SK-N-SH treated with all-trans-retinoic acid at 6 μM for 48 hours (cell line): Measurements from ENCODE around the gene SGK1.

Source experiments
- ATAC-seq: fragments of 200-7000 bp; cut with Tn5 transposase; 3 replicates; pipeline ENCODE4 v1.9.1; 2020; ENCODE audit warnings: mild to moderate bottlenecking, moderate library complexity
- ARNTL ChIP-seq: fragments of 450-650 bp; formaldehyde crosslinking; IDR thresholded peaks from 2 replicates; pipeline ENCODE4 v1.5.0; 2020; ENCODE audit warnings: low read depth, mild to moderate bottlenecking, moderate library complexity, borderline replicate concordance
- BACH2 ChIP-seq: fragments of 250-450 bp; sonication (Bioruptor Pico); IDR thresholded peaks from 2 replicates; pipeline ENCODE4 v1.9.0; 2021; ENCODE audit warnings: mild to moderate bottlenecking, borderline replicate concordance
- CSDC2 ChIP-seq: fragments of 250-450 bp; sonication (Bioruptor Pico); IDR thresholded peaks from 2 replicates; pipeline ENCODE4 v1.5.0; 2020; ENCODE audit warnings: mild to moderate bottlenecking, moderate library complexity
- ESRRG ChIP-seq: fragments of 250-450 bp; sonication (Bioruptor Pico); IDR thresholded peaks from 2 replicates; pipeline ENCODE4 v1.6.1; 2021; ENCODE audit warnings: mild to moderate bottlenecking
- GLIS3 ChIP-seq: fragments of 250-450 bp; sonication (Bioruptor Pico); IDR thresholded peaks from 2 replicates; pipeline ENCODE4 v1.5.0; 2020; ENCODE audit warnings: mild to moderate bottlenecking, moderate library complexity
- ISL1 ChIP-seq: fragments of 250-450 bp; sonication (Bioruptor Pico); IDR thresholded peaks from 2 replicates; pipeline ENCODE4 v2.1.2; 2022; ENCODE audit warnings: mild to moderate bottlenecking, moderate library complexity
- OSR1 ChIP-seq: fragments of 250-450 bp; sonication (Bioruptor Pico); IDR thresholded peaks from 2 replicates; pipeline ENCODE4 v1.8.0; 2022; ENCODE audit warnings: moderate library complexity, mild to moderate bottlenecking, inconsistent platforms
- PATZ1 ChIP-seq: fragments of 250-450 bp; sonication (Bioruptor Pico); IDR thresholded peaks from 2 replicates; pipeline ENCODE4 v1.8.0; 2020; ENCODE audit warnings: mild to moderate bottlenecking, moderate library complexity, borderline replicate concordance
- POU6F1 ChIP-seq: fragments of 250-450 bp; sonication (Bioruptor Pico); IDR thresholded peaks from 2 replicates; pipeline ENCODE4 v1.8.0; 2021; ENCODE audit warnings: low read depth, mild to moderate bottlenecking, moderate library complexity, borderline replicate concordance
- PPARA ChIP-seq: fragments of 250-450 bp; sonication (Bioruptor Pico); IDR thresholded peaks from 2 replicates; pipeline ENCODE4 v1.5.0; 2020; ENCODE audit warnings: mild to moderate bottlenecking, borderline replicate concordance
- RARB ChIP-seq: fragments of 250-450 bp; sonication (Bioruptor Pico); IDR thresholded peaks from 2 replicates; pipeline ENCODE4 v1.8.0; 2021; ENCODE audit warnings: mild to moderate bottlenecking, moderate library complexity
- SNAI2 ChIP-seq: fragments of 250-450 bp; sonication (Bioruptor Pico); IDR thresholded peaks from 2 replicates; pipeline ENCODE4 v1.5.0; 2020; ENCODE audit warnings: mild to moderate bottlenecking, moderate library complexity
- TCF4 ChIP-seq: fragments of 250-450 bp; sonication (Bioruptor Pico); IDR thresholded peaks from 2 replicates; pipeline ENCODE4 v1.8.0; 2021; ENCODE audit warnings: mild to moderate bottlenecking, moderate library complexity, borderline replicate concordance
- TOX ChIP-seq: fragments of 250-450 bp; sonication (Bioruptor Pico); IDR thresholded peaks from 2 replicates; pipeline ENCODE4 v1.8.0; 2021; ENCODE audit warnings: mild to moderate bottlenecking, moderate library complexity, borderline replicate concordance
- TSHZ2 ChIP-seq: fragments of 250-450 bp; sonication (Bioruptor Pico); IDR thresholded peaks from 2 replicates; pipeline ENCODE4 v1.5.0; 2020; ENCODE audit warnings: mild to moderate bottlenecking, moderate library complexity
- ZFP3 ChIP-seq: fragments of 250-450 bp; sonication (Bioruptor Pico); IDR thresholded peaks from 2 replicates; pipeline ENCODE4 v1.5.0; 2020; ENCODE audit warnings: mild to moderate bottlenecking, moderate library complexity
- ZFP30 ChIP-seq: fragments of 450-650 bp; formaldehyde crosslinking; IDR thresholded peaks from 2 replicates; pipeline ENCODE4 v1.5.0; 2022; ENCODE audit warnings: mild to moderate bottlenecking, moderate library complexity
- ZNF565 ChIP-seq: fragments of 450-650 bp; formaldehyde crosslinking; conservative IDR thresholded peaks from 2 replicates; pipeline ENCODE4 v1.5.0; 2020; ENCODE audit warnings: low read depth, mild to moderate bottlenecking, moderate library complexity
- ZNF70 ChIP-seq: fragments of 450-650 bp; formaldehyde crosslinking; IDR thresholded peaks from 2 replicates; pipeline ENCODE4 v1.5.0; 2020; ENCODE audit warnings: mild to moderate bottlenecking, moderate library complexity
- ZNF8 ChIP-seq: fragments of 450-650 bp; formaldehyde crosslinking; IDR thresholded peaks from 2 replicates; pipeline ENCODE4 v1.5.0; 2020; ENCODE audit warnings: mild to moderate bottlenecking, moderate library complexity
- TF ChIP-seq, protein P1 (sequence below): fragments of 250-450 bp; sonication (Bioruptor Pico); IDR thresholded peaks from 2 replicates; pipeline ENCODE4 v1.5.1; 2020; ENCODE audit warnings: low read depth, mild to moderate bottlenecking, moderate library complexity

The SGK1 gene

DNA sequence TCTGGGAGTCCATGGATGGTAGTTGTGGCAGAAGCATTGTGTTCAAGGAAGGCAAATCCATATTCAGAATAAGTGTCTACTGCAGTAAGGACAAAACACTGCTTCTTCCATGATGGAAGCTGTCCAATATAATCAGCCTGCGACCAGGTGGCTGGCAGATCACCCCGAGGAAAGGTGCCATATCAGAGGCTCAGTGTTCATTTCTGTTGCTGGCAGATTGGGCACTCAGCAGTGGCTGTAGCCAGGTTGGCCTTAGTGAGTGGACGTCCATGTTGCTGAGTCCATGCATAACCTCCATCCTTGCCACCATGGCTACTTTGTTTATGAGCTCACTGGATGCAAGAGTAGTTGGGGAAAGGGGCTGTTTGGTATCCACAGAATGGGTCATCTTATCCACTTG lies 130.2 kb downstream of the SGK1 start:
- TF ChIP-seq TCF4 (CRISPR knock-in tag), result no peak
- TF ChIP-seq ESRRG (CRISPR knock-in tag), result no peak
- TF ChIP-seq ZFP30 (CRISPR knock-in tag), result no peak
- TF ChIP-seq TSHZ2, result no peak
- TF ChIP-seq ZNF70 (CRISPR knock-in tag), result no peak
- TF ChIP-seq, protein P1, sequence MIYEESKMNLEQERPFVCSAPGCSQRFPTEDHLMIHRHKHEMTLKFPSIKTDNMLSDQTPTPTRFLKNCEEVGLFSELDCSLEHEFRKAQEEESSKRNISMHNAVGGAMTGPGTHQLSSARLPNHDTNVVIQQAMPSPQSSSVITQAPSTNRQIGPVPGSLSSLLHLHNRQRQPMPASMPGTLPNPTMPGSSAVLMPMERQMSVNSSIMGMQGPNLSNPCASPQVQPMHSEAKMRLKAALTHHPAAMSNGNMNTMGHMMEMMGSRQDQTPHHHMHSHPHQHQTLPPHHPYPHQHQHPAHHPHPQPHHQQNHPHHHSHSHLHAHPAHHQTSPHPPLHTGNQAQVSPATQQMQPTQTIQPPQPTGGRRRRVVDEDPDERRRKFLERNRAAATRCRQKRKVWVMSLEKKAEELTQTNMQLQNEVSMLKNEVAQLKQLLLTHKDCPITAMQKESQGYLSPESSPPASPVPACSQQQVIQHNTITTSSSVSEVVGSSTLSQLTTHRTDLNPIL, result no peak
- no peak for TF ChIP-seq ZNF8 (CRISPR knock-in tag)
- TF ChIP-seq POU6F1, result no peak
- TF ChIP-seq ARNTL (CRISPR knock-in tag), result no peak
- TF ChIP-seq RARB, result no peak
- no peak for TF ChIP-seq OSR1
- no peak for TF ChIP-seq ZFP3 (CRISPR knock-in tag)
- ATAC-seq, result no peak

- TF ChIP-seq PPARA (CRISPR knock-in tag) (no peak), ZNF8 (CRISPR knock-in tag) (no peak), GLIS3 (no peak), RARB (no peak), TOX (CRISPR knock-in tag) (no peak), ARNTL (CRISPR knock-in tag) (no peak), SNAI2 (no peak), CSDC2 (CRISPR knock-in tag) (no peak), TCF4 (CRISPR knock-in tag) (no peak), PATZ1 (CRISPR knock-in tag) (no peak)
- TF ChIP-seq, protein P1, result no peak
- no peak for ATAC-seq
These were observed 130.8 kb downstream of the SGK1 start for GRCh38 chr6:134187154-134187553.

GRCh38 chr6:134186355-134186754 lies 131.6 kb downstream of the SGK1 start:
- ATAC-seq, result no peak
- TF ChIP-seq ESRRG (CRISPR knock-in tag), result no peak

- TF ChIP-seq ISL1 (CRISPR knock-in tag), result peak; percentile 15; the same call in 1 of the 2 replicates
- no peak for TF ChIP-seq BACH2 (CRISPR knock-in tag)
- no peak for ATAC-seq
These were observed 132.6 kb downstream of the SGK1 start for GRCh38 chr6:134185277-134185676.

DNA sequence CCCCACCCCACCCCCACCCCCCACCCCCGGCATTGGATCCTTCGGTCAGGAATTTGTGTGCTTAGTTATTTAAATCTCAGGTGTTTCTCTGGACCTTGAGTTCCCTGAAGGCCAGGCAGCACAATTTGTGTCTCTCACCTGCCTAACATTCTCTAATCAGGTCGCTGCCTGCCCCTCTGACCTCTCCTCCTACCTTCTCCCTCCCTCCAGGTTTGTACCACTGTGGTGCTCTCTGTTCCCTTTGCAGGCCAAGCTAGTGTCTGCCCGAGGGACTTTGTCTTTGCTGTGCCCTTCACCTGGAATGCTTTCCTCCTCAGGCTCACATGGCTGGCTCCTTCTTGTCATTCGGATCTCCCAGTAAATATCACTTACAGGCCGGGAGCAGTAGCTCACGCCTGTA lies 134.1 kb downstream of the SGK1 start:
- ATAC-seq, result no peak
- TF ChIP-seq GLIS3 (no peak), TSHZ2 (no peak), POU6F1 (no peak), ZNF565 (CRISPR knock-in tag) (no peak), ARNTL (CRISPR knock-in tag) (no peak), ZNF8 (CRISPR knock-in tag) (no peak)
